IMR-90 (cell line): Measurements from ENCODE around the gene USH2A. TPM values are rescaled to one million over a fixed set of nuclear protein-coding genes. Genes with fewer than 3 reads are reported as not detected.
A peak's percentile ranks its signal among the peaks of the same experiment; 100 is the strongest.

Experiments used
- ATAC-seq: fragments of 200-7000 bp; cut with Tn5 transposase; 2 replicates; pipeline ENCODE4 v1.9.1; 2020; ENCODE audit warnings: low read depth, mild to moderate bottlenecking, moderate library complexity
- BruUV-seq: library from RNA; stranded (reverse); fragments of 400-500 nt; replicated peaks from 2 replicates; lab custom pipeline; 2021; lab: Mats Ljungman, UMichigan
- CTCF ChIA-PET: fragments of 300-600 bp; formaldehyde crosslinking; extraction: SDS; loops from one replicate; lab custom pipeline; 2021; ENCODE audit warnings: antibody characterized with exemption; lab: Yijun Ruan, JAX
- POLR2A ChIA-PET: fragments of 300-600 bp; sonication (Branson Sonifier 250); formaldehyde crosslinking; loops from one replicate; lab custom pipeline; 2022; ENCODE audit warnings: antibody characterized with exemption; ENCODE audit not compliant: unreplicated experiment; lab: Charles Lee
- DNase-seq: peaks from one replicate; pipeline ENCODE4 v3.0.0; 2013
- H2AFZ ChIP-seq: replicated peaks from 2 replicates; pipeline ENCODE3; 2013; ENCODE audit warnings: low read length, mild to moderate bottlenecking; ENCODE audit not compliant: poor library complexity
- H2AK5ac ChIP-seq: 2 replicates; pipeline ENCODE4 v1.6.1; 2013; ENCODE audit warnings: low read depth, low read length, inconsistent platforms
- H2AK9ac ChIP-seq: replicated peaks from 2 replicates; pipeline ENCODE3; 2013; ENCODE audit warnings: mild to moderate bottlenecking, low read depth, low read length, moderate library complexity; ENCODE audit not compliant: poor library complexity
- H2BK120ac ChIP-seq: 2 replicates; pipeline ENCODE4 v1.6.1; 2013; ENCODE audit warnings: low read depth, low read length, inconsistent platforms
- H2BK15ac ChIP-seq: 3 replicates; pipeline ENCODE4 v1.6.1; 2013; ENCODE audit warnings: low read depth, low read length, inconsistent platforms
- H2BK20ac ChIP-seq: 2 replicates; pipeline ENCODE4 v1.6.1; 2013; ENCODE audit warnings: low read depth, mild to moderate bottlenecking, inconsistent platforms, low read length, moderate library complexity
- H2BK5ac ChIP-seq: 2 replicates; pipeline ENCODE4 v1.6.1; 2013; ENCODE audit warnings: mild to moderate bottlenecking, low read depth, low read length, inconsistent platforms; ENCODE audit not compliant: poor library complexity, severe bottlenecking
- H3K14ac ChIP-seq: replicated peaks from 2 replicates; pipeline ENCODE4 v1.6.1; 2013; ENCODE audit warnings: low read depth, low read length, inconsistent platforms
- H3K18ac ChIP-seq: 2 replicates; pipeline ENCODE4 v1.6.1; 2013; ENCODE audit warnings: low read depth, low read length, control low read depth
- H3K23ac ChIP-seq: 2 replicates; pipeline ENCODE4 v1.6.1; 2013; ENCODE audit warnings: low read depth, low read length, inconsistent platforms
- H3K27ac ChIP-seq: 2 replicates; pipeline ENCODE4 v1.5.1; 2013; ENCODE audit warnings: mild to moderate bottlenecking, control low read depth, low read length; ENCODE audit not compliant: insufficient read depth
- H3K27me3 ChIP-seq: 2 replicates; pipeline ENCODE4 v1.6.1; 2013; ENCODE audit warnings: low read length; ENCODE audit not compliant: control insufficient read depth, insufficient read depth
- H3K36me3 ChIP-seq: 2 replicates; pipeline ENCODE4 v1.6.1; 2013; ENCODE audit warnings: low read length, mixed read lengths; ENCODE audit not compliant: control insufficient read depth, insufficient read depth
- H3K4ac ChIP-seq: 2 replicates; pipeline ENCODE4 v1.6.1; 2013; ENCODE audit warnings: low read depth, low read length, inconsistent platforms
- H3K4me1 ChIP-seq: 2 replicates; pipeline ENCODE4 v1.6.1; 2013; ENCODE audit warnings: low read length, mixed read lengths; ENCODE audit not compliant: control insufficient read depth, insufficient read depth
- H3K4me2 ChIP-seq: 2 replicates; pipeline ENCODE4 v1.6.1; 2013; ENCODE audit warnings: low read depth, mild to moderate bottlenecking, control low read depth, low read length, moderate library complexity
- H3K4me3 ChIP-seq: 2 replicates; pipeline ENCODE4 v1.5.1; 2013; ENCODE audit warnings: low read depth, mild to moderate bottlenecking, control low read depth, low read length, moderate library complexity; ENCODE audit not compliant: insufficient read depth
- H3K56ac ChIP-seq: 2 replicates; pipeline ENCODE4 v1.6.1; 2013; ENCODE audit warnings: low read length, inconsistent platforms; ENCODE audit not compliant: insufficient read depth; ENCODE audit errors: extremely low read depth
- H3K79me1 ChIP-seq, 2 experiments: 2 replicates each; pipeline ENCODE4 v1.6.1; 2013; ENCODE audit warnings: low read length in 2 of 2, inconsistent platforms in 1 of 2, low read depth in 1 of 2
- H3K9ac ChIP-seq: 2 replicates; pipeline ENCODE4 v1.6.1; 2013; ENCODE audit warnings: low read depth, low read length, control low read depth
- H3K9me1 ChIP-seq: 2 replicates; pipeline ENCODE4 v1.6.1; 2013; ENCODE audit warnings: low read length, inconsistent platforms; ENCODE audit not compliant: insufficient read depth
- H3K9me3 ChIP-seq: 2 replicates; pipeline ENCODE4 v1.6.1; 2013; ENCODE audit warnings: low read length; ENCODE audit not compliant: control insufficient read depth, insufficient read depth
- H4K20me1 ChIP-seq: 2 replicates; pipeline ENCODE4 v1.6.1; 2013; ENCODE audit warnings: low read length, inconsistent platforms; ENCODE audit not compliant: insufficient read depth
- H4K5ac ChIP-seq: 2 replicates; pipeline ENCODE4 v1.6.1; 2013; ENCODE audit warnings: mild to moderate bottlenecking, low read depth, low read length, control low read depth
- H4K8ac ChIP-seq, 2 experiments: 2 replicates each; pipeline ENCODE4 v1.6.1; 2013; ENCODE audit warnings: low read depth in 2 of 2, low read length in 2 of 2, control low read depth in 1 of 2, inconsistent platforms in 1 of 2
- H4K91ac ChIP-seq: 2 replicates; pipeline ENCODE4 v1.6.1; 2013; ENCODE audit warnings: low read depth, low read length, inconsistent platforms; ENCODE audit not compliant: insufficient read depth
- CEBPB ChIP-seq: IDR thresholded peaks from 2 replicates; pipeline ENCODE4 v1.6.1; 2012; ENCODE audit warnings: low read depth, low read length, improper control_type of control experiment
- CHD1 ChIP-seq: IDR thresholded peaks from 2 replicates; pipeline ENCODE4 v1.6.1; 2012; ENCODE audit warnings: low read depth, low read length, improper control_type of control experiment
- MAFK ChIP-seq: IDR thresholded peaks from 2 replicates; pipeline ENCODE4 v1.6.1; 2012; ENCODE audit warnings: low read depth, low read length, improper control_type of control experiment
- MAZ ChIP-seq: IDR thresholded peaks from 2 replicates; pipeline ENCODE4 v1.6.1; 2012; ENCODE audit warnings: low read depth, mild to moderate bottlenecking, low read length, improper control_type of control experiment, moderate library complexity, borderline replicate concordance
- MXI1 ChIP-seq: IDR thresholded peaks from 2 replicates; pipeline ENCODE4 v1.6.1; 2012; ENCODE audit warnings: low read depth, mild to moderate bottlenecking, low read length, moderate library complexity, borderline replicate concordance
- NFE2L2 ChIP-seq: fragments of 150-350 bp; IDR thresholded peaks from 2 replicates; pipeline ENCODE4 v1.6.1; 2016; ENCODE audit warnings: low read depth, mild to moderate bottlenecking, low read length
- RAD21 ChIP-seq: IDR thresholded peaks from 2 replicates; pipeline ENCODE4 v1.6.1; 2012; ENCODE audit warnings: low read length, improper control_type of control experiment
- SMC3 ChIP-seq: fragments of 150-350 bp; IDR thresholded peaks from 2 replicates; pipeline ENCODE4 v1.6.1; 2016; ENCODE audit warnings: low read depth, mild to moderate bottlenecking, antibody characterized with exemption, low read length, moderate library complexity
- WGBS, 2 experiments: methylation state at CpG; one replicate each; pipeline versions ENCODE4 v1.1.5 to v1.1.7; 2013; ENCODE audit warnings: missing lambda C conversion rate in 2 of 2; ENCODE audit not compliant: insufficient read length in 1 of 2; ENCODE audit errors: extremely low coverage in 2 of 2; 5-methylcytosine and 5-hydroxymethylcytosine counted together
- dilution Hi-C: fragments of 300-500 bp; cut with HindIII; formaldehyde crosslinking; loops from one replicate; pipeline ENCODE4 v1.14.3; 2018; ENCODE audit warnings: low sequenced_read_pairs; ENCODE audit not compliant: unreplicated experiment
- in situ Hi-C: fragments of 300-500 bp; cut with MboI; formaldehyde crosslinking; loops from 3 replicates; pipeline ENCODE4 v1.14.3; 2019; ENCODE audit warnings: low sequenced_read_pairs, inconsistent platforms, mixed read lengths
- intact Hi-C: fragments of 100-400 bp; cut with micrococcal nuclease; formaldehyde crosslinking; loops from 2 replicates; pipeline ENCODE4 v1.10.0; 2022
- polyA plus RNA-seq, 3 experiments: library from polyadenylated mRNA; depleted of rRNA; stranded (reverse); fragments of >200 nt; gene quantifications; 2 replicates each; pipeline ENCODE4 v1.2.3, GENCODE V29; 2012; ENCODE audit warnings: low replicate concordance in 1 of 3
- total RNA-seq: library from RNA; depleted of rRNA; stranded (reverse); fragments of >200 nt; gene quantifications from 2 replicates; pipeline ENCODE4 v1.2.3, GENCODE V29; 2012

Gene USH2A
- total and polyA plus RNA-seq, 2 of the 4 experiments (the other 2 are of a cell fraction), result under 0.01 to 0.02 TPM

- H3K18ac ChIP-seq, result no peak overlapping the region
- H2BK15ac ChIP-seq, result no peak overlapping the region
- H3K56ac ChIP-seq, result no peak overlapping the region
- no peak overlapping the region for H3K23ac ChIP-seq
- H3K4me1 ChIP-seq, result peaks cover 5% of the 10 kb centered on the region; the same call in 1 of the 2 replicates
- H4K5ac ChIP-seq, result no peak overlapping the region
- no peak overlapping the region for H3K14ac ChIP-seq
- TF ChIP-seq SMC3, result no peak
- no peak for TF ChIP-seq MXI1
- no peak for TF ChIP-seq NFE2L2
- TF ChIP-seq CHD1, result no peak
- TF ChIP-seq RAD21, result no peak
- TF ChIP-seq MAFK, result no peak
- TF ChIP-seq CEBPB, result no peak
- TF ChIP-seq MAZ, result no peak
- H2BK5ac ChIP-seq, result no peak overlapping the region
- intact Hi-C loops (no loop called here), dilution Hi-C loops (no loop called here), in situ Hi-C loops (no loop called here)
- no peaks in the 10 kb centered on the region for H3K27me3 ChIP-seq
- no peak overlapping the region for H3K4me2 ChIP-seq
- no peaks in the 10 kb centered on the region for H3K36me3 ChIP-seq
- no peak overlapping the region for H2BK120ac ChIP-seq
- CTCF ChIA-PET, result interaction anchor here (0.6 kb wide), 2 partner anchors 439 to 881 kb away, joined by 3 read pairs; no protein-coding TSS in a partner anchor
- H3K9me1 ChIP-seq, result no peaks in the 10 kb centered on the region
- no peak overlapping the region for H2AFZ ChIP-seq
- no CpG with 5 or more reads among the region's 2 CpGs for WGBS, 2 experiments
- no peak overlapping the region for H2AK5ac ChIP-seq
- H3K4me3 ChIP-seq, result no peak overlapping the region
- ATAC-seq, result no peak
- no peak overlapping the region for H3K27ac ChIP-seq
- no peak overlapping the region for H4K91ac ChIP-seq
- no peaks in the 10 kb centered on the region for H3K9me3 ChIP-seq
- BruUV-seq, result no TSS peak
- H3K4ac ChIP-seq, result no peak overlapping the region
- 0 out of 4 replicates have a peak overlapping the region, but pooled peaks of 1 of the 2 experiments have one; percentile 4 for H4K8ac ChIP-seq
- H2BK20ac ChIP-seq, result no peak overlapping the region
- POLR2A ChIA-PET, result no interaction called here
- H3K9ac ChIP-seq, result no peak overlapping the region
- no peak overlapping the region for H2AK9ac ChIP-seq
- H3K79me1 ChIP-seq, result no peaks in the 10 kb centered on the region
- H4K20me1 ChIP-seq, result no peaks in the 10 kb centered on the region
- no peak for DNase-seq
These were observed 280.3 kb downstream of the USH2A start for GRCh38 chr1:216142921-216143320.
